ENCODE measurements around the gene JAZF1.

The JAZF1 gene

GRCh38 chr7:28190077-28190710, 9.6 kb upstream of the JAZF1 start:
- ATAC-seq: no peak
- TF ChIP-seq CREB5 (CRISPR knock-in tag; IDR thresholded peaks at IDR 0.05; ENCODE audit: low read depth) (no peak), BACH2 (CRISPR knock-in tag; IDR thresholded peaks at IDR 0.05; ENCODE audit: borderline replicate concordance) (no peak), SNAI2 (CRISPR knock-in tag; IDR thresholded peaks at IDR 0.05) (0 out of 2 replicates have a peak, but pooled peaks have one; percentile 32), ZFP30 (CRISPR knock-in tag; IDR thresholded peaks at IDR 0.05) (no peak), OSR1 (CRISPR knock-in tag; IDR thresholded peaks at IDR 0.05) (no peak), TOX (CRISPR knock-in tag; IDR thresholded peaks at IDR 0.05; ENCODE audit: borderline replicate concordance) (no peak), ZFP3 (CRISPR knock-in tag; IDR thresholded peaks at IDR 0.05) (no peak)

GRCh38 chr7:28187012-28187411, 6.4 kb upstream of the JAZF1 start:
- TF ChIP-seq ZFP3 (CRISPR knock-in tag; IDR thresholded peaks at IDR 0.05): no peak
- no peak for TF ChIP-seq OSR1 (CRISPR knock-in tag; IDR thresholded peaks at IDR 0.05)
- TF ChIP-seq CREB5 (CRISPR knock-in tag; IDR thresholded peaks at IDR 0.05; ENCODE audit: low read depth): no peak
- TF ChIP-seq POU6F1 (CRISPR knock-in tag; IDR thresholded peaks at IDR 0.05; ENCODE audit: borderline replicate concordance, low read depth): no peak
- TF ChIP-seq CSDC2 (CRISPR knock-in tag; IDR thresholded peaks at IDR 0.05): no peak
- no peak for TF ChIP-seq ISL1 (CRISPR knock-in tag; IDR thresholded peaks at IDR 0.05)
- TF ChIP-seq BACH2 (CRISPR knock-in tag; IDR thresholded peaks at IDR 0.05; ENCODE audit: borderline replicate concordance): no peak
- no peak for TF ChIP-seq ARNTL (CRISPR knock-in tag; IDR thresholded peaks at IDR 0.05; ENCODE audit: borderline replicate concordance, low read depth)
- TF ChIP-seq ZFP30 (CRISPR knock-in tag; IDR thresholded peaks at IDR 0.05): no peak
- TF ChIP-seq ESRRG (CRISPR knock-in tag; IDR thresholded peaks at IDR 0.05): no peak
- no peak for TF ChIP-seq PATZ1 (CRISPR knock-in tag; IDR thresholded peaks at IDR 0.05; ENCODE audit: borderline replicate concordance)
- TF ChIP-seq ZNF70 (CRISPR knock-in tag; IDR thresholded peaks at IDR 0.05): no peak
- no peak for TF ChIP-seq ZNF8 (CRISPR knock-in tag; IDR thresholded peaks at IDR 0.05)
- TF ChIP-seq PPARA (CRISPR knock-in tag; IDR thresholded peaks at IDR 0.05; ENCODE audit: borderline replicate concordance): no peak
- TF ChIP-seq TSHZ2 (CRISPR knock-in tag; IDR thresholded peaks at IDR 0.05): no peak
- no peak for TF ChIP-seq CSRNP3 (CRISPR knock-in tag; IDR thresholded peaks at IDR 0.05)
- TF ChIP-seq TOX (CRISPR knock-in tag; IDR thresholded peaks at IDR 0.05; ENCODE audit: borderline replicate concordance): no peak

GRCh38 chr7:28183627-28184026, 3.0 kb upstream of the JAZF1 start:
- no peak for ATAC-seq
- TF ChIP-seq TOX (CRISPR knock-in tag; IDR thresholded peaks at IDR 0.05; ENCODE audit: borderline replicate concordance): no peak
- TF ChIP-seq TSHZ2 (CRISPR knock-in tag; IDR thresholded peaks at IDR 0.05): peak; percentile 78; the same call in 1 of the 2 replicates
- peak; percentile 42; the same call in 1 of the 2 replicates for TF ChIP-seq ZNF70 (CRISPR knock-in tag; IDR thresholded peaks at IDR 0.05)
- peak; percentile 77 for TF ChIP-seq TCF4 (CRISPR knock-in tag; IDR thresholded peaks at IDR 0.05; ENCODE audit: borderline replicate concordance)

More at GRCh38 chr7:28187012-28187411, 6.4 kb upstream of the JAZF1 start:
- no peak for ATAC-seq
